Measurements from ENCODE around the gene RSRC1. TPM values are rescaled to one million over a fixed set of nuclear protein-coding genes. Genes with fewer than 3 reads are reported as not detected.
A peak's percentile ranks its signal among the peaks of the same experiment; 100 is the strongest.
"Not testable (repeated sequence)": the region's sequence is repeated elsewhere in the genome, so short reads cannot be mapped to it uniquely, and the experiment has no call there.

The RSRC1 gene
- total and polyA plus RNA-seq, 7 donors: 14.9 to 60.7 (median 41.0) TPM

GRCh38 chr3:158109295-158109803 lies 540 bp upstream of the RSRC1 start:
- intact Hi-C loops (cut with DNase I): no loop called here
- 6 to 7% methylated on average over 9 of the region's 9 CpGs for WGBS, 2 donors
- H3K4me1 ChIP-seq: peaks cover 0 to 42% (median 36%) of the 10 kb centered on the region in 4 donors

GRCh38 chr3:158110658-158111018 lies 749 bp downstream of the RSRC1 start:
- Histone ChIP-seq H3K4me3 (peak overlapping the region; percentile 68 to 90 (median 73)), H3K4me1 (peaks cover 0 to 35% (median 27%) of the 10 kb centered on the region in 4 donors), H3K9me3 (no peaks in the 10 kb centered on the region), H3K27me3 (peaks cover 24 to 39% (median 35%) of the 10 kb centered on the region in 3 donors), H3K36me3 (no peaks in the 10 kb centered on the region), H3K27ac (peak overlapping the region; percentile 77 to 82 (median 81))
- intact Hi-C loops (cut with DNase I): no loop called here
- 3 to 18% methylated on average over 4 of the region's 4 CpGs for WGBS, 2 donors
- TF ChIP-seq POLR2A (IDR thresholded peaks at IDR 0.05) (no peak), POLR2AphosphoS5 (IDR thresholded peaks at IDR 0.05) (no peak)
- DNase-seq: no peak

More at GRCh38 chr3:158109295-158109803, 540 bp upstream of the RSRC1 start:
- DNase-seq: no peak
- H3K27me3 ChIP-seq: peaks cover 33 to 52% (median 48%) of the 10 kb centered on the region in 3 donors
- no peaks in the 10 kb centered on the region for H3K36me3 ChIP-seq
- H3K4me3 ChIP-seq: peak overlapping the region; percentile 68 to 90 (median 73)
- TF ChIP-seq EP300 (IDR thresholded peaks at IDR 0.05) (no peak), POLR2AphosphoS5 (IDR thresholded peaks at IDR 0.05) (no peak), CTCF (IDR thresholded peaks at IDR 0.05) (no peak), POLR2A (IDR thresholded peaks at IDR 0.05) (no peak)
- H3K9me3 ChIP-seq: no peaks in the 10 kb centered on the region
- H3K27ac ChIP-seq: peak overlapping the region in 3 of 4 donors; percentile 81 to 82 (median 81)

- Histone ChIP-seq H3K27me3 (peaks cover 12 to 26% (median 23%) of the 10 kb centered on the region in 3 donors), H3K9me3 (no peaks in the 10 kb centered on the region), H3K27ac (no peak overlapping the region), H3K4me1 (peaks cover 0 to 23% (median 18%) of the 10 kb centered on the region in 4 donors), H3K4me3 (no peak overlapping the region), H3K36me3 (no peaks in the 10 kb centered on the region)
- TF ChIP-seq EP300 (IDR thresholded peaks at IDR 0.05) (no peak), POLR2A (IDR thresholded peaks at IDR 0.05) (no peak), CTCF (IDR thresholded peaks at IDR 0.05) (no peak), POLR2AphosphoS5 (IDR thresholded peaks at IDR 0.05) (no peak)
- WGBS, 2 donors: 52 to 58% methylated on average over 2 of the region's 2 CpGs
- intact Hi-C loops (cut with DNase I): no loop called here
- no peak for DNase-seq
Measured at GRCh38 chr3:158111861-158112260, 2.0 kb downstream of the RSRC1 start.

- H3K36me3 ChIP-seq; H3K9me3 ChIP-seq; H3K27ac ChIP-seq; H3K27me3 ChIP-seq; H3K4me3 ChIP-seq; intact Hi-C loops (cut with DNase I); DNase-seq: not testable (repeated sequence)
- H3K4me1 ChIP-seq: peaks cover 0 to 21% (median 14%) of the 10 kb centered on the region in 4 donors
- WGBS, 2 donors: 96 to 97% methylated on average over 2 of the region's 2 CpGs
Measured at GRCh38 chr3:158113595-158113994, 3.7 kb downstream of the RSRC1 start.

GRCh38 chr3:158120330-158120729 lies 10.4 kb downstream of the RSRC1 start:
- TF ChIP-seq POLR2AphosphoS5 (IDR thresholded peaks at IDR 0.05) (no peak), POLR2A (IDR thresholded peaks at IDR 0.05) (no peak), EP300 (IDR thresholded peaks at IDR 0.05) (no peak), CTCF (IDR thresholded peaks at IDR 0.05) (no peak)
- Histone ChIP-seq H3K4me1 (no peaks in the 10 kb centered on the region), H3K36me3 (peaks cover 4 to 33% (median 14%) of the 10 kb centered on the region in 4 donors), H3K9me3 (no peaks in the 10 kb centered on the region), H3K27ac (no peak overlapping the region), H3K4me3 (no peak overlapping the region), H3K27me3 (no peaks in the 10 kb centered on the region)
- intact Hi-C loops (cut with DNase I): no loop called here
- no peak for DNase-seq

GRCh38 chr3:158121295-158121694 lies 11.4 kb downstream of the RSRC1 start:
- Histone ChIP-seq H3K4me3 (no peak overlapping the region), H3K36me3 (peaks cover 6 to 43% (median 16%) of the 10 kb centered on the region in 4 donors), H3K27ac (no peak overlapping the region), H3K4me1 (no peaks in the 10 kb centered on the region), H3K27me3 (no peaks in the 10 kb centered on the region), H3K9me3 (peaks cover 0 to 5% (median 0%) of the 10 kb centered on the region in 4 donors)
- TF ChIP-seq CTCF (IDR thresholded peaks at IDR 0.05) (no peak), POLR2A (IDR thresholded peaks at IDR 0.05) (no peak), EP300 (IDR thresholded peaks at IDR 0.05) (no peak), POLR2AphosphoS5 (IDR thresholded peaks at IDR 0.05) (no peak)
- DNase-seq: no peak
- intact Hi-C loops (cut with DNase I): no loop called here

- H3K4me3 ChIP-seq; H3K27me3 ChIP-seq; H3K27ac ChIP-seq; H3K9me3 ChIP-seq; intact Hi-C loops (cut with DNase I); DNase-seq; H3K4me1 ChIP-seq: not testable (repeated sequence)
- WGBS, 2 donors: 78 to 80% methylated on average over 5 of the region's 5 CpGs
- peaks cover 6 to 54% (median 16%) of the 10 kb centered on the region in 4 donors for H3K36me3 ChIP-seq
Measured at GRCh38 chr3:158122721-158123120, 12.8 kb downstream of the RSRC1 start.

All from sigmoid colon (tissue), 7 donors.